Mesendoderm (in vitro differentiated cells): Measurements from ENCODE around the gene GARRE1.

Experiments used
- DNase-seq: peaks from one replicate; pipeline ENCODE4 v3.0.0; 2013
- H2AK5ac ChIP-seq: 2 replicates; pipeline ENCODE4 v1.6.1; 2013; ENCODE audit warnings: low read length, inconsistent platforms
- H2BK120ac ChIP-seq: 2 replicates; pipeline ENCODE4 v1.6.1; 2013; ENCODE audit warnings: low read depth, mild to moderate bottlenecking, low read length, moderate library complexity, mixed read lengths
- H2BK15ac ChIP-seq: replicated peaks from 2 replicates; pipeline ENCODE4 v1.6.1; 2013; ENCODE audit warnings: low read depth, mild to moderate bottlenecking, moderate library complexity
- H2BK5ac ChIP-seq: 2 replicates; pipeline ENCODE4 v1.6.1; 2013; ENCODE audit warnings: low read length, inconsistent platforms
- H3K18ac ChIP-seq: 2 replicates; pipeline ENCODE4 v1.6.1; 2013; ENCODE audit warnings: mild to moderate bottlenecking, low read length, mixed read lengths
- H3K23ac ChIP-seq: one replicate; pipeline ENCODE4 v1.6.1; 2013; ENCODE audit warnings: low read length
- H3K27ac ChIP-seq: 2 replicates; pipeline ENCODE4 v1.5.1; 2013; ENCODE audit warnings: low read depth, mild to moderate bottlenecking, inconsistent platforms, low read length, moderate library complexity
- H3K27me3 ChIP-seq: 2 replicates; pipeline ENCODE4 v1.6.1; 2013; ENCODE audit warnings: low read length, control low read depth, mild to moderate bottlenecking, inconsistent platforms; ENCODE audit not compliant: insufficient read depth, poor library complexity
- H3K36me3 ChIP-seq: 2 replicates; pipeline ENCODE4 v1.6.1; 2013; ENCODE audit warnings: low read length, inconsistent platforms; ENCODE audit not compliant: control insufficient read depth, insufficient read depth
- H3K4ac ChIP-seq: one replicate; pipeline ENCODE4 v1.6.1; 2013; ENCODE audit warnings: low read depth, mild to moderate bottlenecking, low read length, moderate library complexity
- H3K4me1 ChIP-seq: 2 replicates; pipeline ENCODE4 v1.6.1; 2013; ENCODE audit warnings: low read depth, low read length, inconsistent platforms; ENCODE audit not compliant: control insufficient read depth
- H3K4me2 ChIP-seq: 2 replicates; pipeline ENCODE4 v1.6.1; 2013; ENCODE audit warnings: low read length
- H3K4me3 ChIP-seq: 2 replicates; pipeline ENCODE4 v1.5.1; 2013; ENCODE audit warnings: mild to moderate bottlenecking, low read length
- H3K56ac ChIP-seq: one replicate; pipeline ENCODE4 v1.6.1; 2013; ENCODE audit warnings: low read length
- H3K79me1 ChIP-seq: 2 replicates; pipeline ENCODE4 v1.6.1; 2013; ENCODE audit warnings: low read length, inconsistent platforms
- H3K79me2 ChIP-seq: 2 replicates; pipeline ENCODE4 v1.6.1; 2013; ENCODE audit warnings: mild to moderate bottlenecking, low read length; ENCODE audit not compliant: control insufficient read depth, insufficient read depth
- H3K9ac ChIP-seq: 2 replicates; pipeline ENCODE4 v1.6.1; 2013; ENCODE audit warnings: low read length, inconsistent platforms
- H4K5ac ChIP-seq: one replicate; pipeline ENCODE4 v1.6.1; 2013; ENCODE audit warnings: low read length
- H4K8ac ChIP-seq: one replicate; pipeline ENCODE4 v1.6.1; 2013; ENCODE audit warnings: low read depth, mild to moderate bottlenecking, control low read depth, low read length, moderate library complexity
- WGBS: extraction: QIAGEN DNeasy Blood & Tissue Kit; methylation state at CpG from one replicate; pipeline ENCODE4 v1.1.7; 2013; ENCODE audit warnings: low lambda C conversion rate, missing lambda C conversion rate; ENCODE audit not compliant: insufficient coverage; ENCODE audit errors: extremely low coverage; 5-methylcytosine and 5-hydroxymethylcytosine counted together

GARRE1 gene

GRCh38 chr19:34218818-34219164 is 35.6 kb upstream of the GARRE1 start:
- no peak overlapping the region for H4K5ac ChIP-seq
- no peak overlapping the region for H2BK120ac ChIP-seq
- DNase-seq: no peak
- peaks cover 13% of the 10 kb centered on the region for H3K36me3 ChIP-seq
- no peak overlapping the region for H3K9ac ChIP-seq
- no peak overlapping the region for H2BK5ac ChIP-seq
- no peak overlapping the region for H4K8ac ChIP-seq
- H3K56ac ChIP-seq: no peak overlapping the region
- H3K27ac ChIP-seq: no peak overlapping the region
- H3K4me1 ChIP-seq: no peaks in the 10 kb centered on the region
- H3K18ac ChIP-seq: no peak overlapping the region
- H3K27me3 ChIP-seq: no peaks in the 10 kb centered on the region
- H3K4ac ChIP-seq: no peak overlapping the region
- H3K23ac ChIP-seq: no peak overlapping the region
- H3K79me2 ChIP-seq: peaks cover 3% of the 10 kb centered on the region
- peaks cover 7% of the 10 kb centered on the region for H3K79me1 ChIP-seq
- H3K4me3 ChIP-seq: no peak overlapping the region
- H2BK15ac ChIP-seq: no peak overlapping the region
- H2AK5ac ChIP-seq: no peak overlapping the region
- WGBS: no CpG with 5 or more reads among the region's 2 CpGs
- H3K4me2 ChIP-seq: no peak overlapping the region

- Histone ChIP-seq H3K23ac (no peak overlapping the region), H2BK15ac (no peak overlapping the region), H2BK120ac (no peak overlapping the region), H3K4me3 (no peak overlapping the region), H3K56ac (no peak overlapping the region), H3K27me3 (no peaks in the 10 kb centered on the region), H3K18ac (no peak overlapping the region), H3K4me1 (no peaks in the 10 kb centered on the region), H3K27ac (no peak overlapping the region), H2AK5ac (no peak overlapping the region), H3K4me2 (no peak overlapping the region), H4K8ac (no peak overlapping the region), H3K4ac (no peak overlapping the region), H3K79me1 (peaks cover 8% of the 10 kb centered on the region), H2BK5ac (no peak overlapping the region), H4K5ac (no peak overlapping the region), H3K79me2 (peaks cover 3% of the 10 kb centered on the region), H3K9ac (no peak overlapping the region), H3K36me3 (peaks cover 16% of the 10 kb centered on the region)
- no CpG with 5 or more reads among the region's 4 CpGs for WGBS
- peak; percentile 71 for DNase-seq
Observed at GRCh38 chr19:34220472-34221063, 33.8 kb upstream of the GARRE1 start.

- H3K4me2 ChIP-seq: no peak overlapping the region
- WGBS: no CpG with 5 or more reads among the region's 1 CpG
Observed at GRCh38 chr19:34222386-34222785, 32.0 kb upstream of the GARRE1 start.

GRCh38 chr19:34224996-34225658 is 29.2 kb upstream of the GARRE1 start:
- WGBS: no CpG with 5 or more reads among the region's 2 CpGs
- Histone ChIP-seq H3K9ac (no peak overlapping the region), H3K56ac (no peak overlapping the region), H3K79me1 (peaks cover 8% of the 10 kb centered on the region), H2BK5ac (no peak overlapping the region), H3K4me3 (no peak overlapping the region), H2BK120ac (no peak overlapping the region), H3K36me3 (peaks cover 21% of the 10 kb centered on the region), H3K18ac (no peak overlapping the region), H3K79me2 (peaks cover 3% of the 10 kb centered on the region), H4K5ac (no peak overlapping the region), H2BK15ac (no peak overlapping the region), H3K23ac (no peak overlapping the region), H3K27ac (no peak overlapping the region), H2AK5ac (no peak overlapping the region), H3K27me3 (no peaks in the 10 kb centered on the region), H3K4me1 (no peaks in the 10 kb centered on the region), H3K4ac (no peak overlapping the region), H4K8ac (no peak overlapping the region), H3K4me2 (no peak overlapping the region)
- DNase-seq: no peak

More at GRCh38 chr19:34222386-34222785, 32.0 kb upstream of the GARRE1 start:
- H3K4me3 ChIP-seq: no peak overlapping the region
- no peak overlapping the region for H3K23ac ChIP-seq
- no peak overlapping the region for H2AK5ac ChIP-seq
- H2BK5ac ChIP-seq: no peak overlapping the region
- no peaks in the 10 kb centered on the region for H3K4me1 ChIP-seq
- H2BK120ac ChIP-seq: no peak overlapping the region
- no peak overlapping the region for H3K9ac ChIP-seq
- H3K56ac ChIP-seq: no peak overlapping the region
- H3K4ac ChIP-seq: no peak overlapping the region
- H2BK15ac ChIP-seq: no peak overlapping the region
- H3K27ac ChIP-seq: no peak overlapping the region
- peaks cover 8% of the 10 kb centered on the region for H3K79me1 ChIP-seq
- no peak overlapping the region for H3K18ac ChIP-seq
- no peaks in the 10 kb centered on the region for H3K27me3 ChIP-seq
- H4K5ac ChIP-seq: no peak overlapping the region
- no peak for DNase-seq
- peaks cover 3% of the 10 kb centered on the region for H3K79me2 ChIP-seq
- H4K8ac ChIP-seq: no peak overlapping the region
- H3K36me3 ChIP-seq: peaks cover 17% of the 10 kb centered on the region

GRCh38 chr19:34225659-34226015 is 28.7 kb upstream of the GARRE1 start:
- H3K36me3 ChIP-seq: peaks cover 19% of the 10 kb centered on the region
- H2BK5ac ChIP-seq: no peak overlapping the region

GRCh38 chr19:34226036-34226435 is 28.3 kb upstream of the GARRE1 start:
- H3K4me3 ChIP-seq: no peak overlapping the region
- no CpG with 5 or more reads among the region's 2 CpGs for WGBS
- H3K79me2 ChIP-seq: peaks cover 2% of the 10 kb centered on the region
- no peak overlapping the region for H3K27ac ChIP-seq
- no peaks in the 10 kb centered on the region for H3K4me1 ChIP-seq
- no peak overlapping the region for H3K23ac ChIP-seq
- H3K56ac ChIP-seq: no peak overlapping the region
- no peak overlapping the region for H2AK5ac ChIP-seq
- no peak overlapping the region for H3K4ac ChIP-seq
- no peak overlapping the region for H3K9ac ChIP-seq
- no peaks in the 10 kb centered on the region for H3K27me3 ChIP-seq
- peaks cover 6% of the 10 kb centered on the region for H3K79me1 ChIP-seq
- DNase-seq: no peak
- no peak overlapping the region for H4K5ac ChIP-seq
- no peak overlapping the region for H3K4me2 ChIP-seq
- H3K18ac ChIP-seq: no peak overlapping the region
- H2BK5ac ChIP-seq: no peak overlapping the region
- no peak overlapping the region for H2BK120ac ChIP-seq
- peaks cover 19% of the 10 kb centered on the region for H3K36me3 ChIP-seq
- H2BK15ac ChIP-seq: no peak overlapping the region
- H4K8ac ChIP-seq: no peak overlapping the region

More at GRCh38 chr19:34225659-34226015, 28.7 kb upstream of the GARRE1 start:
- Histone ChIP-seq H3K79me2 (peaks cover 2% of the 10 kb centered on the region), H2BK120ac (no peak overlapping the region), H3K4me3 (no peak overlapping the region), H3K56ac (no peak overlapping the region), H2AK5ac (no peak overlapping the region), H3K4ac (no peak overlapping the region), H4K8ac (no peak overlapping the region), H3K27me3 (no peaks in the 10 kb centered on the region), H3K4me2 (no peak overlapping the region), H3K79me1 (peaks cover 7% of the 10 kb centered on the region), H3K23ac (no peak overlapping the region), H3K4me1 (no peaks in the 10 kb centered on the region), H3K9ac (no peak overlapping the region), H2BK15ac (no peak overlapping the region), H3K27ac (no peak overlapping the region), H3K18ac (no peak overlapping the region), H4K5ac (no peak overlapping the region)
- no peak for DNase-seq
